DMS53 (cell line): Measurements from ENCODE around the gene BEND5.

Experiments
- DNase-seq: peaks from one replicate; lab custom pipeline; 2025; lab: John Stamatoyannopoulos, UW

Gene BEND5

GRCh38 chr1:48761986-48762385 lies 14.7 kb downstream of the BEND5 start:
- no peak for DNase-seq

- DNase-seq, result no peak
These were observed 15.3 kb downstream of the BEND5 start for GRCh38 chr1:48761411-48761810.

GRCh38 chr1:48760857-48761256 lies 15.8 kb downstream of the BEND5 start:
- DNase-seq, result no peak

- DNase-seq, result no peak
These were observed 17.7 kb downstream of the BEND5 start for GRCh38 chr1:48758976-48759375.

GRCh38 chr1:48757363-48757762 lies 19.3 kb downstream of the BEND5 start:
- DNase-seq, result no peak

GRCh38 chr1:48756683-48757316 lies 19.9 kb downstream of the BEND5 start:
- DNase-seq, result no peak

GRCh38 chr1:48753293-48753692 lies 23.4 kb downstream of the BEND5 start:
- no peak for DNase-seq

- DNase-seq, result no peak
These were observed 26.6 kb downstream of the BEND5 start for GRCh38 chr1:48750109-48750508.

- DNase-seq, result no peak
These were observed 27.6 kb downstream of the BEND5 start for GRCh38 chr1:48749068-48749467.

- no peak for DNase-seq
These were observed 29.8 kb downstream of the BEND5 start for GRCh38 chr1:48746906-48747305.

- DNase-seq, result peak; percentile 88
These were observed 32.7 kb downstream of the BEND5 start for GRCh38 chr1:48744032-48744431.

- DNase-seq, result peak; percentile 59
These were observed 33.2 kb downstream of the BEND5 start for GRCh38 chr1:48743480-48743879.

- DNase-seq, result peak; percentile 81
These were observed 35.3 kb downstream of the BEND5 start for GRCh38 chr1:48741380-48741779.

- DNase-seq, result no peak
These were observed 36.1 kb downstream of the BEND5 start for GRCh38 chr1:48740621-48741020.

- DNase-seq, result no peak
These were observed 37.6 kb downstream of the BEND5 start for GRCh38 chr1:48739091-48739490.

- DNase-seq, result no peak
These were observed 38.3 kb downstream of the BEND5 start for GRCh38 chr1:48738356-48738755.

- DNase-seq, result no peak
These were observed 40.9 kb downstream of the BEND5 start for GRCh38 chr1:48735796-48736195.

- DNase-seq, result no peak
These were observed 46.4 kb downstream of the BEND5 start for GRCh38 chr1:48730164-48730910.

GRCh38 chr1:48728584-48728983 lies 48.1 kb downstream of the BEND5 start:
- DNase-seq, result no peak

- no peak for DNase-seq
These were observed 50.0 kb downstream of the BEND5 start for GRCh38 chr1:48726557-48727215.

- DNase-seq, result no peak
These were observed 50.6 kb downstream of the BEND5 start for GRCh38 chr1:48726139-48726538.

GRCh38 chr1:48725341-48726046 lies 51.2 kb downstream of the BEND5 start:
- no peak for DNase-seq

- DNase-seq, result no peak
These were observed 55.8 kb downstream of the BEND5 start for GRCh38 chr1:48720929-48721328.
